Erythroblast (primary cell): Measurements from ENCODE around the gene LAYN.

ENCODE experiments used
- GATA1 ChIP-seq: IDR thresholded peaks from 2 replicates; pipeline ENCODE4 v1.6.1; 2011; ENCODE audit warnings: low read depth, mild to moderate bottlenecking, control low read depth, low read length, moderate library complexity
- POLR2A ChIP-seq: IDR thresholded peaks from 2 replicates; pipeline ENCODE4 v1.6.1; 2011; ENCODE audit warnings: mild to moderate bottlenecking, low read length

DNA sequence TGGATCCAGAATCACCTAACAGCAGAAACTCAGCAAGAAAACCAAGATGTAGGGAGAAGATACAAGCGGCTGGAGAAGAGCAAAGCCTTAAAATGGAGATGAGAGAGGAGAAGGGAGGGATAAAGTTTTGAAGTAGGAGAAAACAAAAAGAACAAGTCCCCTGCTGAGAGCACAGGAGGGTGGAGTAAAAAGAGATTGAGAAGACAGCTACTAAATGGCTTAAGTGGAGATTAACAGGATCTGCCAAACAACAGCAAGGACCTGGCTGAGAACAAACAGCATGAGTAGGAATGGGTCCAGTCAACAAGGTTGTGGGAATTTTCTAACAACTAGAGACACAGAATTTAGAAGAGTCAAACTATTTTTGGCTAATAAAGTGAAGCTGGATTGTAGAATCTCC is 46.5 kb upstream of the LAYN start:
- TF ChIP-seq POLR2A (no peak), GATA1 (no peak)
